NT2/D1 (cell line): ENCODE results near the gene USP28.

Experiments
- DNase-seq: peaks from one replicate; pipeline ENCODE4 v3.0.0-alpha.2; 2011; ENCODE audit warnings: low read depth, low spot score
- H3K27me3 ChIP-seq: 2 replicates; pipeline ENCODE4 v1.6.0; 2011; ENCODE audit warnings: mild to moderate bottlenecking; ENCODE audit not compliant: insufficient read length, insufficient read depth
- H3K36me3 ChIP-seq: 2 replicates; pipeline ENCODE4 v1.6.1; 2011; ENCODE audit warnings: mild to moderate bottlenecking, low read length, mixed read lengths; ENCODE audit not compliant: insufficient read depth, insufficient read length
- H3K4me1 ChIP-seq: 2 replicates; pipeline ENCODE4 v1.5.1; 2011; ENCODE audit not compliant: insufficient read depth, insufficient read length
- H3K4me3 ChIP-seq: 2 replicates; pipeline ENCODE4 v1.5.1; 2011; ENCODE audit warnings: low read depth; ENCODE audit not compliant: insufficient read length
- H3K9ac ChIP-seq: 2 replicates; pipeline ENCODE4 v1.6.0; 2011; ENCODE audit warnings: low read depth; ENCODE audit not compliant: insufficient read length
- H3K9me3 ChIP-seq: 2 replicates; pipeline ENCODE4 v1.5.1; 2011; ENCODE audit warnings: mild to moderate bottlenecking, low read length; ENCODE audit not compliant: insufficient read depth
- SUZ12 ChIP-seq: IDR thresholded peaks from 2 replicates; pipeline ENCODE4 v1.6.1; 2011; ENCODE audit not compliant: insufficient read length, insufficient read depth; ENCODE audit errors: extremely low read depth
- YY1 ChIP-seq: IDR thresholded peaks from 2 replicates; pipeline ENCODE4 v1.6.1; 2011; ENCODE audit not compliant: insufficient read length, insufficient read depth
- ZNF274 ChIP-seq: IDR thresholded peaks from 2 replicates; pipeline ENCODE4 v1.6.1; 2011; ENCODE audit warnings: mild to moderate bottlenecking, low read depth, low read length

USP28 gene

GRCh38 chr11:113760241-113760640 lies 115.1 kb downstream of the USP28 start:
- Histone ChIP-seq H3K9me3 (no peaks in the 10 kb centered on the region), H3K27me3 (no peaks in the 10 kb centered on the region), H3K4me1 (no peaks in the 10 kb centered on the region), H3K9ac (no peak overlapping the region), H3K4me3 (no peak overlapping the region), H3K36me3 (peaks cover 53% of the 10 kb centered on the region)
- no peak for DNase-seq
- TF ChIP-seq SUZ12, result no peak
- no peak for TF ChIP-seq ZNF274
- no peak for TF ChIP-seq YY1

DNA sequence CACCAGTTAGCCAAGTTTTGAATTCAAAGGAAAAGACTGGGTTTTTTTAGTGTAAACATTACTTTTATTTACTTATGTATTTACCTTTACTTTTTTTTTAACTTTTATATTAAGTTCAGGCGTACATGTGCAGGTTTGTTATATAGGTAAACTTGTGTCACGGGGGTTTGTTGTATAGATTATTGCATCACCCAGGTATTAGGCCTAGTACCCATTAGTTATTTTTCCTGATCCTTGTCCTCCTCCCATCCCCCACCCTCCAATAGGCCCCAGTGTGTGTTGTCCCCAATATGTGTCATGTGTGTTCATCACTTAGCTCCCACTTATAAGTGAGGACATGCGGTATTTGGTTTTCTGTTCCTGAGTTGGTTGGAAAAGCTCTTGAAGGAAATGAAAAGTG lies 122.4 kb downstream of the USP28 start:
- no peak overlapping the region for H3K9ac ChIP-seq
- TF ChIP-seq SUZ12 (no peak), ZNF274 (no peak), YY1 (no peak)
- H3K9me3 ChIP-seq, result no peaks in the 10 kb centered on the region
- no peaks in the 10 kb centered on the region for H3K4me1 ChIP-seq
- no peak overlapping the region for H3K4me3 ChIP-seq
- no peaks in the 10 kb centered on the region for H3K27me3 ChIP-seq
- DNase-seq, result no peak
- peaks cover 54% of the 10 kb centered on the region for H3K36me3 ChIP-seq
